ENCODE measurements around the gene SHLD1.
A peak's percentile ranks its signal among the peaks of the same experiment; 100 is the strongest.

The SHLD1 gene

GRCh38 chr20:5810800-5811422 is 60.7 kb downstream of the SHLD1 start:
- no peak for FAIRE-seq

GRCh38 chr20:5811746-5812145 is 61.5 kb downstream of the SHLD1 start:
- FAIRE-seq = no peak
- DNase-seq (ENCODE audit: insufficient read length, low spot score) = no peak

More at GRCh38 chr20:5810800-5811422, 60.7 kb downstream of the SHLD1 start:
- no peak for DNase-seq (ENCODE audit: insufficient read length, low spot score)

GRCh38 chr20:5818346-5818681 is 68.1 kb downstream of the SHLD1 start:
- FAIRE-seq = no peak
- no peak for DNase-seq (ENCODE audit: insufficient read length, low spot score)

GRCh38 chr20:5820738-5821137 is 70.5 kb downstream of the SHLD1 start:
- FAIRE-seq (no peak), DNase-seq (ENCODE audit: insufficient read length, low spot score) (no peak)

GRCh38 chr20:5821627-5822215 is 71.5 kb downstream of the SHLD1 start:
- DNase-seq (ENCODE audit: insufficient read length, low spot score) = no peak
- no peak for FAIRE-seq

GRCh38 chr20:5822569-5822968 is 72.4 kb downstream of the SHLD1 start:
- DNase-seq (ENCODE audit: insufficient read length, low spot score) (no peak), FAIRE-seq (no peak)

- no peak for DNase-seq (ENCODE audit: insufficient read length, low spot score)
- no peak for FAIRE-seq
Measured at GRCh38 chr20:5825130-5825719, 75.0 kb downstream of the SHLD1 start.

- FAIRE-seq = no peak
- DNase-seq (ENCODE audit: insufficient read length, low spot score) = no peak
Measured at GRCh38 chr20:5827098-5827853, 77.1 kb downstream of the SHLD1 start.

- FAIRE-seq (no peak), DNase-seq (ENCODE audit: insufficient read length, low spot score) (no peak)
Measured at GRCh38 chr20:5827861-5828260, 77.7 kb downstream of the SHLD1 start.

- no peak for DNase-seq (ENCODE audit: insufficient read length, low spot score)
- FAIRE-seq = no peak
Measured at GRCh38 chr20:5829241-5829809, 79.1 kb downstream of the SHLD1 start.

- DNase-seq (ENCODE audit: insufficient read length, low spot score) (no peak), FAIRE-seq (no peak)
Measured at GRCh38 chr20:5831539-5832237, 81.5 kb downstream of the SHLD1 start.

- FAIRE-seq = no peak
Measured at GRCh38 chr20:5833309-5833941, 83.2 kb downstream of the SHLD1 start.

GRCh38 chr20:5834436-5835005 is 84.3 kb downstream of the SHLD1 start:
- no peak for FAIRE-seq
- DNase-seq (ENCODE audit: insufficient read length, low spot score) = no peak

More at GRCh38 chr20:5833309-5833941, 83.2 kb downstream of the SHLD1 start:
- DNase-seq (ENCODE audit: insufficient read length, low spot score) = no peak

- FAIRE-seq (no peak), DNase-seq (ENCODE audit: insufficient read length, low spot score) (peak; percentile 36)
Measured at GRCh38 chr20:5835321-5835821, 85.2 kb downstream of the SHLD1 start.

- FAIRE-seq = no peak
Measured at GRCh38 chr20:5835871-5836270, 85.7 kb downstream of the SHLD1 start.

GRCh38 chr20:5836569-5836968 is 86.4 kb downstream of the SHLD1 start:
- no peak for FAIRE-seq
- no peak for DNase-seq (ENCODE audit: insufficient read length, low spot score)

More at GRCh38 chr20:5835871-5836270, 85.7 kb downstream of the SHLD1 start:
- DNase-seq (ENCODE audit: insufficient read length, low spot score) = no peak

GRCh38 chr20:5840411-5841002 is 90.3 kb downstream of the SHLD1 start:
- DNase-seq (ENCODE audit: insufficient read length, low spot score) (no peak), FAIRE-seq (no peak)

- FAIRE-seq (no peak), DNase-seq (ENCODE audit: insufficient read length, low spot score) (no peak)
Measured at GRCh38 chr20:5841522-5841921, 91.3 kb downstream of the SHLD1 start.

- FAIRE-seq (no peak), DNase-seq (ENCODE audit: insufficient read length, low spot score) (no peak)
Measured at GRCh38 chr20:5842465-5842864, 92.3 kb downstream of the SHLD1 start.

Data from HTR-8/SVneo (cell line).